ENCODE results near the gene DENND1A.
A peak's percentile ranks its signal among the peaks of the same experiment; 100 is the strongest.
"Not testable (repeated sequence)": the region's sequence is repeated elsewhere in the genome, so short reads cannot be mapped to it uniquely, and the experiment has no call there.

DENND1A gene, protein sequence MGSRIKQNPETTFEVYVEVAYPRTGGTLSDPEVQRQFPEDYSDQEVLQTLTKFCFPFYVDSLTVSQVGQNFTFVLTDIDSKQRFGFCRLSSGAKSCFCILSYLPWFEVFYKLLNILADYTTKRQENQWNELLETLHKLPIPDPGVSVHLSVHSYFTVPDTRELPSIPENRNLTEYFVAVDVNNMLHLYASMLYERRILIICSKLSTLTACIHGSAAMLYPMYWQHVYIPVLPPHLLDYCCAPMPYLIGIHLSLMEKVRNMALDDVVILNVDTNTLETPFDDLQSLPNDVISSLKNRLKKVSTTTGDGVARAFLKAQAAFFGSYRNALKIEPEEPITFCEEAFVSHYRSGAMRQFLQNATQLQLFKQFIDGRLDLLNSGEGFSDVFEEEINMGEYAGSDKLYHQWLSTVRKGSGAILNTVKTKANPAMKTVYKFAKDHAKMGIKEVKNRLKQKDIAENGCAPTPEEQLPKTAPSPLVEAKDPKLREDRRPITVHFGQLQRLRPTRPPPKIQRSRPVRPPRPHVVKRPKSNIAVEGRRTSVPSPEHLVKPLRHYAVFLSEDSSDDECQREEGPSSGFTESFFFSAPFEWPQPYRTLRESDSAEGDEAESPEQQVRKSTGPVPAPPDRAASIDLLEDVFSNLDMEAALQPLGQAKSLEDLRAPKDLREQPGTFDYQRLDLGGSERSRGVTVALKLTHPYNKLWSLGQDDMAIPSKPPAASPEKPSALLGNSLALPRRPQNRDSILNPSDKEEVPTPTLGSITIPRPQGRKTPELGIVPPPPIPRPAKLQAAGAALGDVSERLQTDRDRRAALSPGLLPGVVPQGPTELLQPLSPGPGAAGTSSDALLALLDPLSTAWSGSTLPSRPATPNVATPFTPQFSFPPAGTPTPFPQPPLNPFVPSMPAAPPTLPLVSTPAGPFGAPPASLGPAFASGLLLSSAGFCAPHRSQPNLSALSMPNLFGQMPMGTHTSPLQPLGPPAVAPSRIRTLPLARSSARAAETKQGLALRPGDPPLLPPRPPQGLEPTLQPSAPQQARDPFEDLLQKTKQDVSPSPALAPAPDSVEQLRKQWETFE

DNA sequence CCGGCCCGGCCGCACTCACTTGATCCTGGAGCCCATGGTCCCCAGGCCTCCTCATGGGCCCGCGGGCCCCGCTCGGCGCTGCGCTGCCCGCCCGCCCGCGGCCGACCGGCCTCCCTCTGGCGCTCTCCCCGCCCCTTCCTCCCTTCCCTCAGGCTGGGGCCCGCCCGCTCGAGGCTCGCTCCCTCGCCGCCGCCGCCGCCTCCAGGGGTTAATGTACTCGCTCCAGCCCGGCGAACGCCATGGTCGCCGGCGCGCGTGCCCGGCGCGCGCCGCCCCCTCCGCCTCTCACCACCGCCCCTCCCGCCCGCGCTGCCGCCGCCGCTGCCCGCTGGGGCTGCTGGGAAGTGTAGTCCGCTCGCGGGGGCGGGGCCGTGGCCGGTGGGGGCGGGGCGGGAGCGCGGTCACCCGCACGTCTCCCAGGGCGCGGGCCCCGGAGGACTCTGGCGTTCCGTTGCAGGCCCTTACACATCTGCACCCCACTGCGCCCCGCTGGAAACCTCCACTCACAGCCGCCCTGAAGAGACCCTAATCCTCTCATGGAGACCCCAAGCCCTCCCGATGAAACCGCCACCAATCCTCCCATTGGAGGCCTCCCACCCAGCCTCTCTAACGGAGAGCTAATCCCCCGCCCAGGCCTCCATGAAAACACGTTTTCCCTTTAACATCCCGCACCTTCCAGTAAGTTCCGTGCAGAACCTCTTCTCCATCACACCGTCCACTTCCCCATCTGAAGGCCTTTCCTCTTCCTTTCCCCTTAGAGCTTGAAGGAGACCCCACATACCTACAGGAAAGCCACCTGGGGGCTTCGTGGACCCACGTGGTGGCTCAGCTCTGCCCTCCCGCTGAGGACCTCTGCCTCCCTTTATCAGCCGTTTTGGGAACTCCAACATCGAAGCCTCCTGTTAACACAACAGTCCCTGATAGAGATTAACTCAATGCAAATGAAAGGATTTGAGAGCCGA lies at the start of gene DENND1A:
Gene DENND1A, minus strand, starts transcription at position 257 of the 962 bp plus-strand sequence. Its CDS starts 221 bp downstream, at position 36.
- DNase-seq (ENCODE audit: low read depth): peak; percentile 78

DNA sequence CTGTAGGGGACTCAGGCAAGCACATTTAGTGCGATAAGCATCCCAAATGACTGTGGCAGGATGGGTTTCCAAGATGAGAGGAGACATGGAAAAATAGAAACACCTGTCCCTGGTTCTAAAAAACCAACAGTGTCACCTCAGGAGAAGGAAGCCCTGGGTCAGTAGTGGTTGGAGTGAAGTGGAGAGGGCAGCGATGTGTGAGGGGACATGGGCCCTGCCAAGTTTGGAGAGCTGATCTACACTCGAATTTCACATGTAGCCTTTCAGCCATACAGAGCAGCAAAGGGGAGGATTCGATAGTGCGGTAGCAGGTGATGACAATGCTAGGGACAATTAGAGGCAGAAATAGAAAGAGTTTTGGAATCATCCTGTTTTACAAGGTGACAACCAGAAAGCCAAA lies 49.1 kb upstream of the DENND1A start:
- no peak for DNase-seq (ENCODE audit: low read depth)

DNA sequence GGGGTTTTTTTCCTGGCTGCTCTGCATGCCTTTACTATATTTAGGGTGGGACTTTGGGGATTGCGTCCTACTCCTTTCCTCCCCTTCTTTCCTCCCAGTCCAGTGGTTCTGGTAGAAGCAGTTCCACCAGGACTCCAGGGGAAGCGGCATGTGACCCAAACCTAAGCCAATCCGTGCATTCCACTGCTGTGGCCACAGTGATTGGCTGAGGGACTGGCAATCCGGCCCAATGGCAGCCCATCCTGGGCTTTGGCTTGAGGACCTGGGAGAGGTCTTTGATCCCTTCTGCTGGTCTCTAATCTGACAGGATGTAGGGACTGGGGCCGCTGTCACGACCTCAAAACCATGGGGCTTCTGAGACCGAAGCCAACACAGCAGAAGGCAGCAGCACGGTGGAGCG lies 46.7 kb upstream of the DENND1A start:
- DNase-seq (ENCODE audit: low read depth): not testable (repeated sequence)

DNA sequence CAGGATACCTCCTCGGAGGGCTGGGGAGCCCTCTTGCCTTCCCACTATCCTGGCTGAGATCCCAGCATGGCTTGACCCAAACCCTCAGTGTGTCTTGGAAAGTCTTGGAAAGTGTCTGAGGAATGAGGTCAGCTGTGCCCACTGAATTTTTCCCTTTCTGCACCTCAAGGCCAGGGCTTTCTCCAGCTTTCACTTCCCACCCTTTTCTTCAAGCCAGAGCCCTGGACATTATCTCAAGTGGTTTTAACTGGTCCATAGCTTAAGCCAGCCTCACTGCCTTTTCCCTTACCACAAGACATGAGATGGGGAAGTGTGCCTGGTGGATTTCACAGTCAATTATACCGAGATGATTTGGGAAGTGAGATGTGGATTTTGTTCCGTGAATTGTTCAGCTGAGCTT lies 45.9 kb upstream of the DENND1A start:
- no peak for DNase-seq (ENCODE audit: low read depth)

DNA sequence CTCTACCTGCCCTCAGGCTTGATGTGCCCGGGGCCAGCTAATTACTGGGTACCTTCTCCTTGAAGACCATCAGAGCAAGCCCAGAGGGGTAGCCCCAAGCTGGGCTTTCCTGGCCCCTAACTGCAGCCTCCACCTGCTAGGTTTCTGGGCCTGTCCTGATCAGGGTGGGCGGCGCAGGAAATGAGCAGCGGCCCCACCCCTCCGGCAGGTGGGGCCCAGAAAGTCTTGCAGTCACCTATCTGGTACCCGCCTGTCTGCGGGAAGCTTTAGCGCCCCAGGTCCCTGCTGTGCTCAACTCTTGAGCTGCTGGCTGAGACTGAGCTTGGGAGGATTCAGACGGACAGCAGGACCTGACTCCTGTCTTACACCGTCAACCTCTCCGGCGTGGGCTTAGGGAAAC lies 44.5 kb upstream of the DENND1A start:
- no peak for DNase-seq (ENCODE audit: low read depth)

DNA sequence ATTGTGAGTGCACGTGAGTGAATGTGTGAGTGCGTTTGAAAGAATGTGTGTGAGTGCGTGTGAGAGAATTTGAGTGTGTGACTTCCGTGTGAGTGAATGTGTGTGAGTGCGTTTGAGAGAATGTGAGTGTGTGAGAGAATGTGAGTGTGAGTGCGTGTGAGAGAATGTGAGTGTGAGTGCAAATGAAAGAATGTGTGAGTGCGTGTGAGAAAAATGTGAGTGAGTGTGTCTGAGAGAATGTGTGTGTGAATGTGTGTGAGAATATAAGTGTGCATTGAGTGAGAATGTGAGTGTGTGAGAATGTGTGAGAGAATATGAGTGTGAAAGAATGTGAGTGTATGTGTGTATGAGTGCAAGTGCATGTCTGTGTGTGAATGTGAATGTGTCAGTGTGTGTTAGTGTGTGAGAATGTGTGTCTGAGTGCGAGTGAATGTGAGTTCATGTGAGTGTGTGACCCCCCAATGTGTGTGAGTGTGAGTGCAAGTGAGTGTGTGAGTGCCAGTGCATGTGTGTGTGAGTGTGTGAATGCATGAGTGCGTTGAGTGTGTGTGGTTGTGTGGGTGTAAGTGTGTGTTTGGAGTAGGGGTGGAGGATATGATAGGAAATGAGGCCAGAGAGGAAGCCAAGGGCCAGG lies 43.8 kb upstream of the DENND1A start:
- no peak for DNase-seq (ENCODE audit: low read depth)

DNA sequence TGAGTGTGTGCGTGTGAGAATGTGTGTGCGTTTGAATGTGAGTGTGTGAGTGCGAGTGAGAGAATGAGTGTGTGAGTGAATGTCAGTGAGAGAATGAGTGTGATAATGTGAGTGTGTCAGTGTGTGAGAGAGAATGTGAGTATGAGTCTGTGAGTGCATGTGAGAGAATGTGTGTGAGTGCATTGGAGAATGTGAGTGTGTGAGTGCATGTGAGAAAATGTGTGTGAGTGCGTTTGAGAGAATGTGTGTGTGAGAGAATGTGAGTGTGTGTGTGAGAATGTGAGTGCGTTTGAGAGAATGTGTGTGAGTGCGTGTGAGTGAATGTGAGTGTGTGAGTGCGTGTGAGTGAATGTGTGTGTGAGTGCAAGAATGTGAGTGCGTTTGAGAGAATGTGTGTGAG lies 42.7 kb upstream of the DENND1A start:
- DNase-seq (ENCODE audit: low read depth): no peak

DNA sequence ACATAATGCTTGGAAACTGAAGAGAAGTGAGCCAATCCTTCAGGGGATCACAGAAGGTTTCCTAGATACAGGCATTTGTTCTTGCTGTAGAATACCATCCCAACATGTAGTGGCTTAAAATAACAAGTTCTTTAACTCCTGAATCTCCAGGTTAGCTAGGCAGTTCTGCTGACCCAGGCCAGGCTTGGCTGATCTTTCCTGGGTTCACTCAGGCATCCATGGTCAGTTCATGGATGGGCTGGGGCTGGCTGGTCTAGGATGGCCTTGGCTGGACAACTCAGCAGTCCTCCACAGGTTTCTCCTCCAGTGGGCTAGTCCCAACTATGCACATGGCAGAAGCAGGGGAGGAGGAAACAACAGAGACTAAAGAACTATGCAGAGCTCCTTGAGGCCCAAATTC lies 37.4 kb upstream of the DENND1A start:
- DNase-seq (ENCODE audit: low read depth): no peak

DNA sequence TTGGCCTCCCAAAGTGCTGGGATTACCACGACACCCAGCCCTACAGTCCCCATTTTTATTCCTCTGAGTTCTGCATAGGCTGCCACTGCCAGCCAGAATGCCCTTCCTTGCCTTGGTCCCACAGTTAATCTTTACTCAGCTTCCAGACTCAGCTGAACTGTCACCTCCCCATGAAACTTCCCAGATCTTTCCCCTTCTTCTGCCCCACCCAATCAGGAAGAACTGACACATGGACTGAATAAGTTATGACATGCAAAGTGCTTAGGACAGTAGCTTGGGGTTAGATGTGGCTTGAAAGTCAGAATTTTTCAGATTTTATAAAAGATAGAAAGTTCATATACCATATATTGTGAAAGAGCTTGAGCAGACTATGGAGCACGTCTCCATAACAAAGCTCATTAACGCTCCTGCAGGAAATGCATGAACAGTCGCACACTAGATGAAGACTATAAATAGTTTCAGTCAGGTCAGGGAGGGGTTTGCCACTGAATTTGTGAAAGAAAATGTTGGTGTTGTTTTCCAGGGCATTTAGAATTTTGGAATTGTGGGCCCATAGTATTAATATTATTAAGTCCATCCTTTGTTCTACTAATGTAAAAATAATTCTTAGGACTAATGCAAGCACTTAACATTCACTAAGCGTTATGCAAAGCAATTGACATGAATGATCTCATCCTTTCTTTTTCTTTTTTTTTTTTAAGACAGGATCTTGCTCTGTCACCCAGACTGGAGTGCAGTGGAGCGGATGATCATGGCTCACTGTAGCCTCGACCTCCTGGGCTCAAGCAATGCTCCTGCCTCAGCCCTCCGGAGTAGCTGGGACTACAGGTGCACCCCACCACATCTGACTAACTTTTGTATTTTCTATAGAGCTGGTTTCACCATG lies 36.1 kb upstream of the DENND1A start:
- DNase-seq (ENCODE audit: low read depth): no peak

DNA sequence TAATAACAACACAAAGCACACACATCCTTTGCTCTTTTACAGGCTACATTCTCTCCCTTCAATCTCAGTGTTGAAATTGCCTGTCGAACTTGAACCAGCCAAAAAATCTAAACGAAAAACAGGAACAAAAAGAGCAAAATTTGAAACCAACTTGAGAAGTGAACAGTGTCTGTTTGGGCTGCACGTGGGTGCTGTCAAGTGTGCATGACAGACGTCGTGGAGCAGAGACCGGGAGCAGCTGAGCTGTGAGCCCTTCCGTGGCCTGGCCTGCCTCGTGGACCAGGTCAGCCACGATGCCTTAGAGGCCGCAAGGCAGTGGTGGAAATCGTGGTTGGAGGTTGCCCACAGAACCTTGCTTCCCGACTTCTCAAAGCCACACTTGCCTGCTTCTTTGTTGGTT lies 34.8 kb upstream of the DENND1A start:
- DNase-seq (ENCODE audit: low read depth): no peak

DNA sequence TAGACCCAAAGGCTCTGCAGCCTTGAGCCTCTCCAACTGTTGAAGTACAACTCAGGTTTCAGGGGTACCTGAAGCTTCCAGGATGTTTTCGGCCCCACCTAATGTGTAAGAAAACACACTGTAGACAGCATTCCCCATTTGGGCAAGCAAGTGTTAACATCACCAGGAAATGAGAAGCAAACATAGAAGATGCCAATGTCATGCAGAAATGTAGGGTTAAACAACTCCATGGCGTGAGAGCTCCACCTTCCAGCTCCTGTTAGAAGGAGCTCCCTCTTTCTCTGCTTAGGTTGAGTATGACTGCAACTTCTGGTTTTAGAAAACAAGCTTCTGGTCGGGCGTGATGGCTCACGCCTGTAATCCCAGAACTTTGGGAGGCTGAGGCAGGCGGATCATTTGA lies 31.0 kb upstream of the DENND1A start:
- no peak for DNase-seq (ENCODE audit: low read depth)

DNA sequence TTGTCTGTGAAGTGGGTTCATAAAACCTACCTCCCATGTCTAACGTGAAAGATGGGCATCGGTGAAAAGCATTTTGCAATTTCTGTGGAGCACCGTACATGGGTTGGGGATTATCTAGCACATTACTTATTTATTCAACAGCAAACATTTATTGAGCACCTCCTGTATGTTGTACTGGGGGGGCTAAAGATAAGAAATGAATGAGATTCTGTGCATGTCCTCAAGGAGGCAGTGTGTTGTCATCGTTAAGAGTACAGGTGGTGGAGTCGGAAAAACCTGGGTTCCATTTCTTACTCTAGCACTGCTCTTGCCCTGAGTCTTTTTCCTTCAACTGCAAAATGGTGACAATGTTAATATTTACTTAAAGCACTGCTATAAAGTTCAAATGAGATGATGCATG lies 30.4 kb upstream of the DENND1A start:
- DNase-seq (ENCODE audit: low read depth): no peak

DNA sequence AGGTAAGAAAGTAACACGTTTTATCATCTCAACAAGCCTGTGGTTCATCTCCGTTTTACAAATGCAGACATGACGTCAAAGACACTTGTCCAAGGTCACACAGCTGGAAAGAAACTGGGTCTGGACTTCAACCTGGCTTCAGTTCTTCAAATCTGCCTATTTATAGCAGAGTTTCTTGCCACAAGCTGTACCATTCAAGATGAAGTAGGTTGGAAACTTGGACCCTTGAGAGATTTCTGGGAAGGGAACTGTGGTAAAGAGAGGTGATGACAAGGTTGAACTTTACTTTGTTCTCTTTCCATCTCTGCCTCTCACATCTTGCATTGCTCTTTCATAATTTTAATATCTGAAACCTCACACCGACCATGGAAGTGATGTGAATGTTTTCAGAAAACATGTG lies 29.9 kb upstream of the DENND1A start:
- no peak for DNase-seq (ENCODE audit: low read depth)

DNA sequence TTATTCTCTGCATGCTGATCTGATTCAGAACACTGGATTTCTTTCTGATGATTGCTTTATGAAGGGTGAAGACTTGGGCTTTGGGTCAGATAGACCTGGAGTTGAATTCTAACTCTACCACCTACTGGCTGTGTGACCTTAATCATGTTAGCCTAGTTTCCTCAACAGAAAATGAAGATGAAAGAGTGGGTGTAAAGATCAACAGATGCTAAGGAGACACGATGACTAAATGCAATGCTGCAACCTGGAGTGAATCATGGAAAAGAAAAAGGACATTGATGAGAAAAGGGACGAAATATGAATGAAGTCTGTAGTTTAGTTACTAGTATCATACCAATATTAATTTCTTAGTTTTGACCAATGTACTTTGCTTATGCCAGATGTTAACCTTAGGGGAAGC lies 27.8 kb upstream of the DENND1A start:
- no peak for DNase-seq (ENCODE audit: low read depth)

DNA sequence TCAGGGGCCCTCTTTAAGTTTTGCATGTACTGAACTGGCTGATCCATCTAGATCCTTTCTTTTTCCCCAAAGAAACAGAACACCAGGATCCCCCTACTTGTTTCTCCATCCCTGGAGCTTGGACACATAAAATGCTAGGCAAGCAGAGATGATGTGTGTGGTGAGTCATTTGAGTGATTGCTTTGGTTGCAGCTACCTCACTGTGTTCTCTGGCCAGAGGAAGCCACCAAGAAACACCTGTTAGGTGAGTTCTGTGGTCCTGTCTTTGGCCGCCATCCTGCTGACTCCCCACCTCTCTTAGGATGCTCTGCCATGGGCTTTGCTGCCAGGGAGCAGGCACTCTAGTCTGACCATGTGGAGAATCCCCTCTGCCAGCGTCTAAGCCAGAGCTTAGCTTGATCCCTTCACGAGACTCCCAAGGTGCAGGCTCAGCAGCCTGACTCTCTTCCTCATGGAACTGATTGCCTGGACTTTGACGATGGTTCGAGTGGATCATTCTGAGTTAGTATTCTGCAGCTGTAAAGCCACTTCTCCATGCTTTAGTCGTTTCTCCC lies 27.3 kb upstream of the DENND1A start:
- no peak for DNase-seq (ENCODE audit: low read depth)

DNA sequence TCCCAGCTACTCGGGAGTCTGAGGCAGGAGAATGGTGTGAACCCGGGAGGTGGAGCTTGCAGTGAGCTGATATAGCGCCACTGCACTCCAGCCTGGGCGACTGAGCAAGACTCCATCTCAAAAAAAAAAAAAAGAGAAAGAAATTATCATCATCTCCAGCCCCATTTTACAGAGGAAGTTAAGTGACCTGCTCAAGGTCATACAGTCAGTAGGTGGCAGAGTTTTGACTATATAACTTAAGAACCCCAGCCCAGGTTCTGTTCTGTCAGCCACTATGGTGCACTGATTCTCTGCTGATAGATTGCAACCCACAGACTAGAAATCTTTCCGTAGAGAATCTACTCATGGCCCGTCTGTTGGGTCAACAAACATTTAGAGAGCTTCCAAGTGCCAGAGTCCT lies 25.7 kb upstream of the DENND1A start:
- no peak for DNase-seq (ENCODE audit: low read depth)

DNA sequence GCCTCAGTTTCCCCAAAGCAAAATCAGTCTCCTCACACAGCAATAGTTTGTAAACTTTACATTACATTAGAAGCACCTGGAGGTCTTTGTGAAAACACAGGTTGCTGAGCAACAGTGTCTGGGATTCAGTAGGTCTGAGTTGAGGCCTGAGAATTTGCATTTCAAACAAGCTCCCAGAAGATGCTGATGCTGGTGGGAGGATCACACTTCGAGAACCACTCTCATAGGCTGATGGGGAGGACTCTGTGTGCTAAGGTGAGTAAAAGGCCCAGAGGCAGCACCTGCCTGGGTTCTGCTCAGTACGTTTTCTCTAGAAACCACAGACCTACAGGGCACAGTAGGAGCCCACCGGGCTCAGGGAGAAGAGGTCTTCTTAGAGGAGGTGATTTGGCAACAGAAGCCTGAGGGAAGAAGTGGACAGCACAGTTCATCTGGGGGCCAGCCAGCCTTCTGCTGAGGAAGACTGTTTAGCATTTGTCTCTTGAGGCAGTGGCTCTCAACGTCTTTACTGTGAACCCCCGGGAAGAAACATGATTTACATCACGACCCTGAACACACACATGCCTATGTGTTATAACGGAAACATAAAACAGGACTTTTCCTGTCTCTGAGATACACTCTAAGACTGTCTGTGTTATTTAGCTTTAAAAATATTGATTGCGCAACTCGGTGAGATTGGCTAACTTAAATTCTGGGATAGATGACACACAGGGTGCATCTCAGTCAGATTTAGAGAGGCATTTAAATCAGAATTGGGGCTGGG lies 24.8 kb upstream of the DENND1A start:
- DNase-seq (ENCODE audit: low read depth): no peak

DNA sequence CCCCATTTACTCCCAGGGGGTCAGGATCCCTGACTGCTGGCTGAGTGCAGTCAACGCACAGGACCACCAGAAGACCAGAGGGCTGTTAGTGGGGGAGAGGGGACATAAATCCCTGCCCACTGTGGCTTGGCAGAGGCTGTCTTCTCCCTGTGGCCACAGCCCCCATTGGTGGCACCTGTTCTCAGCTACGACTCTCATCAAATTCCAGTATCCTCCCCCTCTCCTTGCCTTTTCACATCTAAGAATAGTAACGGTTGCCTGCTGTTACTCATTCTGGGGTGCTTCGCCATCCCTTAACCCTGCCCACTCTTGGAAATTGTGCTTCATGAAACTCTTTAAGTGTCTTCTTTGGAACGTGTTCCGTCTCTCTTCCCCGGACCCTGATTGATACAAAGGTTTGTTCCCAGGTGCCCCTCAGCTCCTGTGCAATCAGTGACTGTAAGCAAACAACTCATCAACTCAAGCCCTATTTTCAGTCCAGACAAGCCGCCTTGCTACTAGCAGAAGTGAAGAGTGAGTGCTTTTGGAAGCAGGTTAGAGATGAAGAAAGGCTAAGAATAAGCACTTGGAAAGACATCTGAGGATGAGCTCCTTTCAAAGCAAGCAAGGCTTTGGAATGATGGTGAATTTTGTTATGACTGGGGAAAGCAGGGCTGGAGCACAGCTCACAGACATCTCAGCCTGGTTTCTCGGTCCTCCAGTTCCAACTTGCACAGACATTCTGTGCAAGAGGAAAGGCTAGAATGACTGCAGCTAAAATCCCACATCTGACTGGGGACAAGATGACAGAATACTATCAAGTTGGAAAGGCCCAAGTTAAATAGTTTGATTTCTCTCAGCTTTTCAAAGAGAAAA lies 22.9 kb upstream of the DENND1A start:
- no peak for DNase-seq (ENCODE audit: low read depth)

All from activated gamma-delta T cell treated with anti-CD3 and anti-CD28 coated beads, Interleukin-2, amount 50 U/mL, for 16 hours (primary cell).